SK-N-SH (cell line): Measurements from ENCODE around the gene IGF2BP2. TPM values are rescaled to one million over a fixed set of nuclear protein-coding genes. Genes with fewer than 3 reads are reported as not detected.

Experiments used
- CTCF ChIA-PET: fragments of 300-600, 350-600 bp; formaldehyde crosslinking; extraction: SDS; loops from one replicate; lab custom pipeline; 2021; lab: Yijun Ruan, JAX
- POLR2A ChIA-PET: fragments of 350-600 bp; sonication (Branson Sonifier 250); formaldehyde crosslinking; extraction: SDS; loops from one replicate; lab custom pipeline; 2020; ENCODE audit warnings: antibody characterized with exemption, inconsistent platforms; lab: Yijun Ruan, JAX
- DNase-seq: peaks from one replicate; pipeline ENCODE4 v3.0.0; 2012
- H2AFZ ChIP-seq: fragments of 200-600 bp; sonication (generic); 2 replicates; pipeline ENCODE4 v1.8.1; 2016; ENCODE audit warnings: antibody characterized with exemption, mild to moderate bottlenecking, low read depth
- H3F3A ChIP-seq: fragments of 200-600 bp; sonication (generic); replicated peaks from 2 replicates; pipeline ENCODE3; 2016; ENCODE audit warnings: antibody characterized with exemption, mild to moderate bottlenecking; ENCODE audit not compliant: insufficient read depth
- H3K27ac ChIP-seq, 2 experiments: fragments of 200-500 bp in 1 of 2; fragments of 200-600 bp in 1 of 2; sonication (Bioruptor generic) in 1 of 2; sonication (generic), shearing (Covaris generic) in 1 of 2; 2 replicates each; pipeline versions ENCODE4 v1.5.1 to v1.6.1; 2014 to 2016; ENCODE audit warnings: low read depth in 2 of 2, inconsistent platforms in 1 of 2, low read length in 1 of 2, mild to moderate bottlenecking in 1 of 2, mixed read lengths in 1 of 2
- H3K27me3 ChIP-seq: fragments of 200-600 bp; sonication (generic), shearing (Covaris generic); 2 replicates; pipeline ENCODE4 v1.6.1; 2016; ENCODE audit warnings: mixed run types; ENCODE audit not compliant: insufficient read depth
- H3K36me3 ChIP-seq, 2 experiments: fragments of 200-500 bp in 1 of 2; fragments of 200-600 bp in 1 of 2; sonication (Bioruptor generic) in 1 of 2; sonication (generic) in 1 of 2; replicated peaks in 1 of 2; 2 replicates each; pipeline versions ENCODE3 to v1.5.1; 2014 to 2016; ENCODE audit warnings: low read length in 1 of 2, mild to moderate bottlenecking in 1 of 2; ENCODE audit not compliant: insufficient read depth in 2 of 2, control insufficient read depth in 1 of 2
- H3K4me1 ChIP-seq, 2 experiments: fragments of 200-500 bp in 1 of 2; fragments of 200-600 bp in 1 of 2; sonication (Bioruptor generic) in 1 of 2; sonication (generic), shearing (Covaris generic) in 1 of 2; 2 replicates each; pipeline versions ENCODE4 v1.5.1 to v1.6.1; 2014 to 2016; ENCODE audit warnings: low read depth in 1 of 2, low read length in 1 of 2, mixed run types in 1 of 2; ENCODE audit not compliant: insufficient read depth in 2 of 2, control insufficient read depth in 1 of 2
- H3K4me2 ChIP-seq: fragments of 200-600 bp; sonication (generic), shearing (Covaris generic); 2 replicates; pipeline ENCODE4 v1.6.1; 2017; ENCODE audit warnings: mixed run types
- H3K4me3 ChIP-seq, 2 experiments: fragments of 200-500 bp in 1 of 2; fragments of 200-600 bp in 1 of 2; sonication (Bioruptor generic) in 1 of 2; sonication (generic), shearing (Covaris generic) in 1 of 2; 2 replicates each; pipeline versions ENCODE4 v1.5.1 to v1.8.1; 2014 to 2016; ENCODE audit warnings: low read depth in 2 of 2, inconsistent platforms in 1 of 2, low read length in 1 of 2, mild to moderate bottlenecking in 1 of 2, mixed read lengths in 1 of 2, moderate library complexity in 1 of 2
- H3K79me2 ChIP-seq: fragments of 200-600 bp; sonication (generic); 2 replicates; pipeline ENCODE4 v1.8.1; 2017; ENCODE audit warnings: mild to moderate bottlenecking; ENCODE audit not compliant: insufficient read depth
- H3K9ac ChIP-seq: fragments of 200-600 bp; sonication (generic); 2 replicates; pipeline ENCODE4 v1.6.1; 2017; ENCODE audit warnings: mixed run types
- H3K9me2 ChIP-seq: fragments of 200-600 bp; sonication (generic); 2 replicates; pipeline ENCODE4 v1.6.1; 2017; ENCODE audit warnings: mixed run types
- H3K9me3 ChIP-seq: fragments of 200-600 bp; sonication (generic); 2 replicates; pipeline ENCODE4 v1.6.1; 2017; ENCODE audit warnings: mixed run types, mild to moderate bottlenecking, moderate library complexity
- H4K20me1 ChIP-seq: fragments of 200-600 bp; sonication (generic); 2 replicates; pipeline ENCODE4 v1.6.1; 2017; ENCODE audit warnings: mild to moderate bottlenecking, mixed run types; ENCODE audit not compliant: insufficient read depth
- CHD2 ChIP-seq: fragments of 150-350 bp; IDR thresholded peaks from 2 replicates; pipeline ENCODE4 v1.6.1; 2018; ENCODE audit warnings: low read length; ENCODE audit not compliant: partially characterized antibody
- ELF1 ChIP-seq: IDR thresholded peaks from 2 replicates; pipeline ENCODE4 v1.4.0; 2012
- EP300 ChIP-seq, 2 experiments: IDR thresholded peaks; 2 replicates each; pipeline versions ENCODE4 v1.4.0 to v1.6.1; 2012; ENCODE audit warnings: borderline replicate concordance in 1 of 2, low read depth in 1 of 2, low read length in 1 of 2
- FOXJ3 ChIP-seq: sonication (generic); formaldehyde crosslinking; IDR thresholded peaks from 2 replicates; pipeline ENCODE4 v1.5.1; 2020; ENCODE audit warnings: mild to moderate bottlenecking, missing genetic modification reagents
- FOXM1 ChIP-seq: IDR thresholded peaks from 2 replicates; pipeline ENCODE4 v1.4.0; 2012; ENCODE audit warnings: low read depth, mild to moderate bottlenecking
- JUND ChIP-seq: IDR thresholded peaks from 2 replicates; pipeline ENCODE4 v1.4.0; 2012
- MEF2A ChIP-seq: IDR thresholded peaks from 2 replicates; pipeline ENCODE4 v1.4.0; 2012; ENCODE audit warnings: low read depth, borderline replicate concordance
- NRF1 ChIP-seq: IDR thresholded peaks from 2 replicates; pipeline ENCODE4 v1.6.1; 2012; ENCODE audit warnings: low read depth, mild to moderate bottlenecking, low read length
- POLR2AphosphoS5 ChIP-seq: IDR thresholded peaks from 2 replicates; pipeline ENCODE4 v1.6.1; 2012; ENCODE audit warnings: low read depth, low read length
- RAD21 ChIP-seq: IDR thresholded peaks from 2 replicates; pipeline ENCODE4 v1.6.1; 2012; ENCODE audit warnings: mild to moderate bottlenecking, low read length
- RCOR1 ChIP-seq: fragments of 150-350 bp; IDR thresholded peaks from 2 replicates; pipeline ENCODE4 v1.6.1; 2017; ENCODE audit warnings: antibody characterized with exemption, low read length
- RFX5 ChIP-seq: IDR thresholded peaks from 2 replicates; pipeline ENCODE4 v1.6.1; 2012; ENCODE audit warnings: mild to moderate bottlenecking, improper control_type of control experiment, low read length
- RXRA ChIP-seq: IDR thresholded peaks from 2 replicates; pipeline ENCODE4 v1.4.0; 2012; ENCODE audit warnings: low read depth, mild to moderate bottlenecking, borderline replicate concordance
- SIN3A ChIP-seq: IDR thresholded peaks from 2 replicates; pipeline ENCODE4 v1.6.1; 2012; ENCODE audit warnings: low read depth, mild to moderate bottlenecking, low read length, moderate library complexity, borderline replicate concordance
- SMC3 ChIP-seq: IDR thresholded peaks from 2 replicates; pipeline ENCODE4 v1.6.1; 2012; ENCODE audit warnings: low read depth, low read length, improper control_type of control experiment
- TAF1 ChIP-seq: IDR thresholded peaks from 2 replicates; pipeline ENCODE4 v1.6.1; 2012; ENCODE audit warnings: low read depth, mild to moderate bottlenecking, low read length, moderate library complexity, borderline replicate concordance
- USF1 ChIP-seq: IDR thresholded peaks from 2 replicates; pipeline ENCODE4 v1.4.0; 2012; ENCODE audit warnings: low read depth, borderline replicate concordance
- USF2 ChIP-seq: fragments of 150-350 bp; IDR thresholded peaks from 2 replicates; pipeline ENCODE4 v1.6.1; 2017; ENCODE audit warnings: antibody characterized with exemption, low read length, low read depth, borderline replicate concordance
- YY1 ChIP-seq: IDR thresholded peaks from 2 replicates; pipeline ENCODE4 v1.4.0; 2012; ENCODE audit warnings: low read depth, mild to moderate bottlenecking
- ZBTB33 ChIP-seq: IDR thresholded peaks from 2 replicates; pipeline ENCODE4 v1.4.0; 2012; ENCODE audit warnings: low read depth, borderline replicate concordance
- WGBS: methylation state at CpG from one replicate; pipeline ENCODE4 v1.1.6; 2017; ENCODE audit warnings: low lambda C conversion rate; 5-methylcytosine and 5-hydroxymethylcytosine counted together
- polyA plus RNA-seq, 3 experiments: library from polyadenylated mRNA; depleted of rRNA; stranded (reverse); fragments of >200 nt; gene quantifications; 2 replicates each; pipeline ENCODE4 v1.2.3, GENCODE V29; 2012

The IGF2BP2 gene
- polyA plus RNA-seq, 1 of the 3 experiments (the other 2 are of a cell fraction): 5.4 TPM

- no peak for TF ChIP-seq USF2
- TF ChIP-seq, all 33 proteins: peak for 0
Measured at GRCh38 chr3:185831990-185832389, 7.1 kb upstream of the IGF2BP2 start (continued).

GRCh38 chr3:185831195-185831594 is 6.4 kb upstream of the IGF2BP2 start:
- no peak for TF ChIP-seq ZBTB33
- TF ChIP-seq YY1: no peak
- no peak for TF ChIP-seq RXRA
- no peak for TF ChIP-seq RFX5
- TF ChIP-seq TAF1: no peak
- no peak for TF ChIP-seq RAD21
- no peak for TF ChIP-seq ELF1
- TF ChIP-seq JUND: no peak
- TF ChIP-seq RCOR1: no peak
- no peak for TF ChIP-seq SIN3A
- no peak for TF ChIP-seq FOXJ3 (CRISPR knock-in tag)
- TF ChIP-seq NRF1: no peak
- TF ChIP-seq USF2: no peak
- no peak for TF ChIP-seq MEF2A
- TF ChIP-seq FOXM1: no peak
- TF ChIP-seq SMC3: no peak
- TF ChIP-seq CHD2: no peak
- no peak for TF ChIP-seq USF1
- TF ChIP-seq EP300 (IDR thresholded peaks at IDR 0.05; ENCODE audit: borderline replicate concordance in 1 of 2, low read depth in 1 of 2, low read length in 1 of 2): no peak
- TF ChIP-seq POLR2AphosphoS5: no peak
- Histone ChIP-seq H3K27me3 (no peaks in the 10 kb centered on the region), H3K36me3 (peaks cover 2 to 33% of the 10 kb centered on the region in 2 experiments), H3K4me2 (no peak overlapping the region), H3K4me3 (no peak overlapping the region), H3K27ac (no peak overlapping the region), H3K9me3 (peaks cover 6% of the 10 kb centered on the region), H3K4me1 (no peaks in the 10 kb centered on the region), H4K20me1 (no peaks in the 10 kb centered on the region), H2AFZ (no peak overlapping the region), H3K79me2 (peaks cover 14% of the 10 kb centered on the region), H3K9me2 (no peaks in the 10 kb centered on the region), H3F3A (peaks cover 10% of the 10 kb centered on the region), H3K9ac (no peak overlapping the region)
- POLR2A ChIA-PET: no interaction called here
- WGBS: 31% methylated on average over 3 of the region's 3 CpGs
- CTCF ChIA-PET: interaction anchor here (1.4 kb wide), 2 partner anchors 63 to 171 kb away, joined by 3 to 5 read pairs; no protein-coding TSS in a partner anchor
- DNase-seq: no peak
